ENCODE results near the gene PDE8A. TPM values are rescaled to one million over a fixed set of nuclear protein-coding genes. Genes with fewer than 3 reads are reported as not detected.

Gene PDE8A
- total and polyA plus RNA-seq, 2 donors (not counting 1 experiment from before 2014, with no cell fraction given): 17.7 to 26.3 TPM

DNA sequence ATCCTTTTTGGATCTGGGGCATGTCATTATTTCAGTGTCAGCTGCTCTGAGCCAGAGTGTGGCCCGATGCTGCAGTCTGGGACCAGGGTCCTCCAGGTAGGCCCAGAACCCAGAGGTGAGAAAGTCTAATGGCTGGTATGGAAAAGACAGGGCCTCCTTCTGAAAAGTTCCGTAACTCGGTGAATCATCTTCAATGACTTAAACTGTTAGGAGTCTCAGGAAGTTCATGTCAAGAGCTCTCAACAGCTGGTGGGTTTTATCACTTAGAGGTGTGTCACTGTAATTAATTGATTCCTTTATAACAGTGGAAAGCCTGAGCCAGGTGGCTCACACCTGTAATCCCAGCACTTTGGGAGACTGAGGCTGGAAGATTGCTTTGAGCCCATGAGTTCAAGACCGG lies 28.5 kb upstream of the PDE8A start:
- H2AFZ ChIP-seq (ENCODE audit: low read length): no peak overlapping the region
- no peak overlapping the region for H3K27ac ChIP-seq (ENCODE audit: insufficient read depth, low read length)
- H4K20me1 ChIP-seq (ENCODE audit: control insufficient read depth, extremely low read depth, insufficient read depth, low read length): no peaks in the 10 kb centered on the region
- TF ChIP-seq EZH2 (IDR thresholded peaks at IDR 0.05; ENCODE audit: low read length, missing control alignments) (no peak), CTCF (conservative IDR thresholded peaks at IDR 0.05 in 1 of 2, IDR thresholded peaks at IDR 0.05 in 1 of 2; ENCODE audit: low read depth in 1 of 2, low read length in 2 of 2) (no peak)
- peak; percentile 15 to 56 for DNase-seq (ENCODE audit: low read depth in 2 of 2)
- peaks cover 9% of the 10 kb centered on the region for H3K4me1 ChIP-seq (ENCODE audit: control insufficient read depth, extremely low read depth, insufficient read depth, low read length)
- no peak overlapping the region for H3K4me2 ChIP-seq (ENCODE audit: extremely low read depth, insufficient read depth, low read length)
- no peak overlapping the region for H3K4me3 ChIP-seq (replicated peaks in 1 of 4; ENCODE audit: control extremely low read depth in 1 of 4, insufficient read depth in 1 of 4, low read depth in 3 of 4, low read length in 4 of 4)
- no peaks in the 10 kb centered on the region for H3K27me3 ChIP-seq (ENCODE audit: control insufficient read depth, insufficient read depth, low read length)
- H3K9me3 ChIP-seq (ENCODE audit: control insufficient read depth, insufficient read depth, low read depth, low read length): no peaks in the 10 kb centered on the region
- H3K9ac ChIP-seq (ENCODE audit: insufficient read depth, low read length): no peak overlapping the region
- no peaks in the 10 kb centered on the region for H3K79me2 ChIP-seq (ENCODE audit: control insufficient read depth, insufficient read depth, low read length)
- no peaks in the 10 kb centered on the region for H3K36me3 ChIP-seq (ENCODE audit: control insufficient read depth, insufficient read depth, low read length)

DNA sequence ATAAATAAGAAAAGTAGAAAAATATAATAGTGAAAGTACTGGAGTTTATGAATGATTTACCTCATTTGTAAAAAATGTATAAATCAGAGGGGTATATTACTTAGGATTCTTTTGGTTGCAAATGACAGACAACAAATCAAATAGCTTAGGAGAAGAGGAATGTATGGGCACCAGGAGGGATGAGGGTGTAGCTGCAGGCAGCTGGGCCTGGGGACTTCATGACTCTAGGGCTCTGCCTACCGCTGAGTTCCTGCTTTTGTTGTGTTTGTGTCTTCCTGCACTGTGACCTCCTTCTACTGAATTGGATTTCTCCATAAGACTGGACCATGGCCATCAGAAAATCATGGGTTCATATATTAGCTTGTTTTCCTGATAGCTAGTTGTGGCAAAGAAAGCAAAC lies 27.9 kb upstream of the PDE8A start:
- peaks cover 6% of the 10 kb centered on the region for H3K4me1 ChIP-seq (ENCODE audit: control insufficient read depth, extremely low read depth, insufficient read depth, low read length)
- no peak overlapping the region for H3K4me2 ChIP-seq (ENCODE audit: extremely low read depth, insufficient read depth, low read length)
- no peaks in the 10 kb centered on the region for H3K36me3 ChIP-seq (ENCODE audit: control insufficient read depth, insufficient read depth, low read length)
- no peak overlapping the region for H2AFZ ChIP-seq (ENCODE audit: low read length)
- no peak for DNase-seq (ENCODE audit: low read depth in 2 of 2)
- no peaks in the 10 kb centered on the region for H3K79me2 ChIP-seq (ENCODE audit: control insufficient read depth, insufficient read depth, low read length)
- TF ChIP-seq EZH2 (IDR thresholded peaks at IDR 0.05; ENCODE audit: low read length, missing control alignments): no peak
- no peak for TF ChIP-seq CTCF (conservative IDR thresholded peaks at IDR 0.05 in 1 of 2, IDR thresholded peaks at IDR 0.05 in 1 of 2; ENCODE audit: low read depth in 1 of 2, low read length in 2 of 2)
- H4K20me1 ChIP-seq (ENCODE audit: control insufficient read depth, extremely low read depth, insufficient read depth, low read length): no peaks in the 10 kb centered on the region
- H3K27ac ChIP-seq (ENCODE audit: insufficient read depth, low read length): no peak overlapping the region
- H3K27me3 ChIP-seq (ENCODE audit: control insufficient read depth, insufficient read depth, low read length): no peaks in the 10 kb centered on the region
- no peak overlapping the region for H3K9ac ChIP-seq (ENCODE audit: insufficient read depth, low read length)
- no peaks in the 10 kb centered on the region for H3K9me3 ChIP-seq (ENCODE audit: control insufficient read depth, insufficient read depth, low read depth, low read length)
- H3K4me3 ChIP-seq (replicated peaks in 1 of 4; ENCODE audit: control extremely low read depth in 1 of 4, insufficient read depth in 1 of 4, low read depth in 3 of 4, low read length in 4 of 4): no peak overlapping the region

GRCh38 chr15:84955089-84955848 lies 26.4 kb upstream of the PDE8A start:
- no peaks in the 10 kb centered on the region for H3K9me3 ChIP-seq (ENCODE audit: control insufficient read depth, insufficient read depth, low read depth, low read length)
- no peaks in the 10 kb centered on the region for H3K27me3 ChIP-seq (ENCODE audit: control insufficient read depth, insufficient read depth, low read length)
- H3K27ac ChIP-seq (ENCODE audit: insufficient read depth, low read length): no peak overlapping the region
- no peak overlapping the region for H3K9ac ChIP-seq (ENCODE audit: insufficient read depth, low read length)
- TF ChIP-seq CTCF (conservative IDR thresholded peaks at IDR 0.05 in 1 of 2, IDR thresholded peaks at IDR 0.05 in 1 of 2; ENCODE audit: low read depth in 1 of 2, low read length in 2 of 2) (peak; percentile 94 to 96), EZH2 (IDR thresholded peaks at IDR 0.05; ENCODE audit: low read length, missing control alignments) (no peak)
- no peaks in the 10 kb centered on the region for H4K20me1 ChIP-seq (ENCODE audit: control insufficient read depth, extremely low read depth, insufficient read depth, low read length)
- H3K79me2 ChIP-seq (ENCODE audit: control insufficient read depth, insufficient read depth, low read length): no peaks in the 10 kb centered on the region
- H3K4me1 ChIP-seq (ENCODE audit: control insufficient read depth, extremely low read depth, insufficient read depth, low read length): no peaks in the 10 kb centered on the region
- H3K36me3 ChIP-seq (ENCODE audit: control insufficient read depth, insufficient read depth, low read length): no peaks in the 10 kb centered on the region
- peak overlapping the region in 2 of 4 experiments; percentile 14 to 27 for H3K4me3 ChIP-seq (replicated peaks in 1 of 4; ENCODE audit: control extremely low read depth in 1 of 4, insufficient read depth in 1 of 4, low read depth in 3 of 4, low read length in 4 of 4)
- DNase-seq (ENCODE audit: low read depth in 2 of 2): peak; percentile 71 to 81
- peak overlapping the region; percentile 80 for H2AFZ ChIP-seq (ENCODE audit: low read length)
- H3K4me2 ChIP-seq (ENCODE audit: extremely low read depth, insufficient read depth, low read length): peak overlapping the region; percentile 63
